ENCODE results near the gene FOXN3.

FOXN3 gene

GRCh38 chr14:89419973-89420482, 3.0 kb upstream of the FOXN3 start:
- H3K4me2 ChIP-seq (ENCODE audit: low read depth, low read length, poor library complexity, severe bottlenecking) = no peak overlapping the region
- H3K79me2 ChIP-seq (ENCODE audit: insufficient read depth, low read length) = peaks cover 70% of the 10 kb centered on the region
- H2AFZ ChIP-seq (ENCODE audit: low read length) = no peak overlapping the region
- H4K20me1 ChIP-seq (ENCODE audit: insufficient read depth, low read length, poor library complexity, severe bottlenecking) = peaks cover 14% of the 10 kb centered on the region
- peak overlapping the region; percentile 93 for H3K9ac ChIP-seq (ENCODE audit: low read depth, low read length, poor library complexity, severe bottlenecking)
- H3F3A ChIP-seq (ENCODE audit: low read depth) = no peaks in the 10 kb centered on the region
- H3K36me3 ChIP-seq (ENCODE audit: insufficient read depth, low read length) = no peaks in the 10 kb centered on the region; the same call in 1 of the 2 replicates
- TF ChIP-seq, protein P1, sequence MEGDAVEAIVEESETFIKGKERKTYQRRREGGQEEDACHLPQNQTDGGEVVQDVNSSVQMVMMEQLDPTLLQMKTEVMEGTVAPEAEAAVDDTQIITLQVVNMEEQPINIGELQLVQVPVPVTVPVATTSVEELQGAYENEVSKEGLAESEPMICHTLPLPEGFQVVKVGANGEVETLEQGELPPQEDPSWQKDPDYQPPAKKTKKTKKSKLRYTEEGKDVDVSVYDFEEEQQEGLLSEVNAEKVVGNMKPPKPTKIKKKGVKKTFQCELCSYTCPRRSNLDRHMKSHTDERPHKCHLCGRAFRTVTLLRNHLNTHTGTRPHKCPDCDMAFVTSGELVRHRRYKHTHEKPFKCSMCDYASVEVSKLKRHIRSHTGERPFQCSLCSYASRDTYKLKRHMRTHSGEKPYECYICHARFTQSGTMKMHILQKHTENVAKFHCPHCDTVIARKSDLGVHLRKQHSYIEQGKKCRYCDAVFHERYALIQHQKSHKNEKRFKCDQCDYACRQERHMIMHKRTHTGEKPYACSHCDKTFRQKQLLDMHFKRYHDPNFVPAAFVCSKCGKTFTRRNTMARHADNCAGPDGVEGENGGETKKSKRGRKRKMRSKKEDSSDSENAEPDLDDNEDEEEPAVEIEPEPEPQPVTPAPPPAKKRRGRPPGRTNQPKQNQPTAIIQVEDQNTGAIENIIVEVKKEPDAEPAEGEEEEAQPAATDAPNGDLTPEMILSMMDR (conservative IDR thresholded peaks at IDR 0.05; ENCODE audit: low read length) = no peak
- no peak for TF ChIP-seq EZH2phosphoT487 (IDR thresholded peaks at IDR 0.05; ENCODE audit: borderline replicate concordance)
- H3K4me1 ChIP-seq (ENCODE audit: insufficient read depth, low read length, poor library complexity, severe bottlenecking) = peaks cover 47% of the 10 kb centered on the region
- no peaks in the 10 kb centered on the region for H3K9me3 ChIP-seq (ENCODE audit: insufficient read depth, low read depth, low read length)
- no peaks in the 10 kb centered on the region for H3K9me2 ChIP-seq (replicated peaks; ENCODE audit: low read depth, low read length)
- no peak overlapping the region for H3K4me3 ChIP-seq (ENCODE audit: low read length, poor library complexity, severe bottlenecking)
- H3K27me3 ChIP-seq (ENCODE audit: insufficient read depth, low read length, poor library complexity, severe bottlenecking) = no peaks in the 10 kb centered on the region

DNA sequence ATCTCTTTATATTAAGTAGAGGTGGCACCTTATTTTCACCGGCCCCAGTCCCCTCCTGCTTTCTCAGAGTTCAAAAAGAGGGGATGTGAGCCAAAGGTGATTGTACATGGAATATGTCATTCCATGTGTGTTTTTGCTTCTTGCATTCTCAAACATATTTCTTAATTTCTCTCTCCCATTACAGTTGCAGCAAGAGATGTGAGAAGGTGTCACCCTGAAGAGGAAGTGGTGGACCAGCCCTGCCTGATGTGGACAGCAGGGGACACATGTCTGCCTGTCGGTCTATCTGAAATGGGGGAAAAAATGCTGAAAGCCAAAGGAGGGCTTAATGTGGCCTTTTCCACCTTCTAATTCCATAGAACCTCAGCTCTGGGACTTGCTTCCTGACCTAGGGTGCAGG, 1.9 kb upstream of the FOXN3 start:
- H3K9me3 ChIP-seq (ENCODE audit: insufficient read depth, low read depth, low read length) = no peaks in the 10 kb centered on the region
- peaks cover 70% of the 10 kb centered on the region for H3K79me2 ChIP-seq (ENCODE audit: insufficient read depth, low read length)
- peak overlapping the region; percentile 93 for H3K9ac ChIP-seq (ENCODE audit: low read depth, low read length, poor library complexity, severe bottlenecking)
- no peaks in the 10 kb centered on the region for H3K9me2 ChIP-seq (replicated peaks; ENCODE audit: low read depth, low read length)
- peak overlapping the region; percentile 92 for H3K4me2 ChIP-seq (ENCODE audit: low read depth, low read length, poor library complexity, severe bottlenecking)
- no peaks in the 10 kb centered on the region; the same call in 1 of the 2 replicates for H3K36me3 ChIP-seq (ENCODE audit: insufficient read depth, low read length)
- H3K4me1 ChIP-seq (ENCODE audit: insufficient read depth, low read length, poor library complexity, severe bottlenecking) = peaks cover 42% of the 10 kb centered on the region
- no peak for TF ChIP-seq EZH2phosphoT487 (IDR thresholded peaks at IDR 0.05; ENCODE audit: borderline replicate concordance)
- TF ChIP-seq, protein P1 (conservative IDR thresholded peaks at IDR 0.05; ENCODE audit: low read length) = peak; percentile 40
- no peak overlapping the region for H3K4me3 ChIP-seq (ENCODE audit: low read length, poor library complexity, severe bottlenecking)
- H3K27me3 ChIP-seq (ENCODE audit: insufficient read depth, low read length, poor library complexity, severe bottlenecking) = no peaks in the 10 kb centered on the region
- H4K20me1 ChIP-seq (ENCODE audit: insufficient read depth, low read length, poor library complexity, severe bottlenecking) = peaks cover 18% of the 10 kb centered on the region
- no peak overlapping the region for H2AFZ ChIP-seq (ENCODE audit: low read length)
- no peaks in the 10 kb centered on the region for H3F3A ChIP-seq (ENCODE audit: low read depth)

DNA sequence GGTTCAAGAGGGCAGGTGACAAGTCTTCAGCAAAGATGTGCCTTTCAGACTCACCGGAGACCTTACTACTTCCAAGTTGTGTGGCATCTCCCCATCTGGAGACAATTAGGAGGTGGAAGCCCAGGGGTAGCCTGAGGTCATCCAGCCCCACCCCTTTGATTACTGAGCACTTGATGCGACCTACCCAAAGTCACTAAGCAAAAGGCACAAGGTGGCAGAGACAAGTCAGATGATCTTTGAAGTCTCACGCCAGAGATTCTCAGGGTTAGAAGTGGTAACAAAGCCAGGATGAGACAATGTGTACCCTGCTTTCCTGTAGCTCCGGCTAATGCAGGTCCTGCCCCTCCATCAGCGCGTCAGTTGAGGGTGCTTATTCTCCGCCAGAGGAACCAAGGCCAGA, 1.4 kb upstream of the FOXN3 start:
- Histone ChIP-seq H3K36me3 (ENCODE audit: insufficient read depth, low read length) (no peaks in the 10 kb centered on the region; the same call in 1 of the 2 replicates), H4K20me1 (ENCODE audit: insufficient read depth, low read length, poor library complexity, severe bottlenecking) (peaks cover 18% of the 10 kb centered on the region), H3F3A (ENCODE audit: low read depth) (no peaks in the 10 kb centered on the region), H3K79me2 (ENCODE audit: insufficient read depth, low read length) (peaks cover 70% of the 10 kb centered on the region), H3K4me2 (ENCODE audit: low read depth, low read length, poor library complexity, severe bottlenecking) (peak overlapping the region; percentile 92), H3K4me1 (ENCODE audit: insufficient read depth, low read length, poor library complexity, severe bottlenecking) (peaks cover 39% of the 10 kb centered on the region), H3K9me3 (ENCODE audit: insufficient read depth, low read depth, low read length) (no peaks in the 10 kb centered on the region), H2AFZ (ENCODE audit: low read length) (no peak overlapping the region), H3K9ac (ENCODE audit: low read depth, low read length, poor library complexity, severe bottlenecking) (peak overlapping the region; percentile 93), H3K4me3 (ENCODE audit: low read length, poor library complexity, severe bottlenecking) (peak overlapping the region; percentile 91), H3K27me3 (ENCODE audit: insufficient read depth, low read length, poor library complexity, severe bottlenecking) (no peaks in the 10 kb centered on the region), H3K9me2 (replicated peaks; ENCODE audit: low read depth, low read length) (no peaks in the 10 kb centered on the region)
- TF ChIP-seq EZH2phosphoT487 (IDR thresholded peaks at IDR 0.05; ENCODE audit: borderline replicate concordance) = no peak
- TF ChIP-seq, protein P1 (conservative IDR thresholded peaks at IDR 0.05; ENCODE audit: low read length) = no peak
